ENCODE results near the gene INSIG2. TPM values are rescaled to one million over a fixed set of nuclear protein-coding genes. Genes with fewer than 3 reads are reported as not detected.

Gene INSIG2
- total RNA-seq, 4 donors from 2014 or later: 10.6 to 18.5 (median 15.5) TPM

DNA sequence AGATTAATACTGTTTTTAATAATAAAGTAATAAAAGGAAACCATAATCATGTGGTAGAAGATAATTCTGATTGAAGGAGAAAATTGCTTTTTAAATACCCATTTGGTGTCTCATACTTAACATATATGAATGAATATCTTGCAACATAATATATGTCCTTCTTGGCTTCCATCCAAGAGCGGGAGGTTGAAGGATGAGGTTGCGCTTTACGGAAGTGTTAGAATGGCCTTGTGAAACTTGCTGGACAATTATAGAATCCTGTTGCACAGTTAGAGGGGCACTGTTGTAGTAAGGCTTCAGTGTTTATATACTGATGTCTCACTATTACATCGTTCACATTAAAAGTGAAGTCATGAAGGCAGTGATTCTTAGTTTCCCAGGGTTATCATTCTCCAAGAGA, 9.4 kb downstream of the INSIG2 start:
- no peak for TF ChIP-seq POLR2A (IDR thresholded peaks at IDR 0.05)
- TF ChIP-seq POLR2AphosphoS5 (IDR thresholded peaks at IDR 0.05): no peak
- TF ChIP-seq EP300 (IDR thresholded peaks at IDR 0.05): no peak
- TF ChIP-seq, protein P1, sequence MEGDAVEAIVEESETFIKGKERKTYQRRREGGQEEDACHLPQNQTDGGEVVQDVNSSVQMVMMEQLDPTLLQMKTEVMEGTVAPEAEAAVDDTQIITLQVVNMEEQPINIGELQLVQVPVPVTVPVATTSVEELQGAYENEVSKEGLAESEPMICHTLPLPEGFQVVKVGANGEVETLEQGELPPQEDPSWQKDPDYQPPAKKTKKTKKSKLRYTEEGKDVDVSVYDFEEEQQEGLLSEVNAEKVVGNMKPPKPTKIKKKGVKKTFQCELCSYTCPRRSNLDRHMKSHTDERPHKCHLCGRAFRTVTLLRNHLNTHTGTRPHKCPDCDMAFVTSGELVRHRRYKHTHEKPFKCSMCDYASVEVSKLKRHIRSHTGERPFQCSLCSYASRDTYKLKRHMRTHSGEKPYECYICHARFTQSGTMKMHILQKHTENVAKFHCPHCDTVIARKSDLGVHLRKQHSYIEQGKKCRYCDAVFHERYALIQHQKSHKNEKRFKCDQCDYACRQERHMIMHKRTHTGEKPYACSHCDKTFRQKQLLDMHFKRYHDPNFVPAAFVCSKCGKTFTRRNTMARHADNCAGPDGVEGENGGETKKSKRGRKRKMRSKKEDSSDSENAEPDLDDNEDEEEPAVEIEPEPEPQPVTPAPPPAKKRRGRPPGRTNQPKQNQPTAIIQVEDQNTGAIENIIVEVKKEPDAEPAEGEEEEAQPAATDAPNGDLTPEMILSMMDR (IDR thresholded peaks at IDR 0.05): no peak
- H3K4me3 ChIP-seq: no peak overlapping the region
- ATAC-seq: no peak
- H3K27me3 ChIP-seq: no peaks in the 10 kb centered on the region
- H3K27ac ChIP-seq: no peak overlapping the region
- H3K9me3 ChIP-seq: no peaks in the 10 kb centered on the region
- peaks cover 0 to 34% of the 10 kb centered on the region in 2 donors for H3K36me3 ChIP-seq
- no peaks in the 10 kb centered on the region for H3K4me1 ChIP-seq
- 76 to 79% methylated on average over 4 of the region's 4 CpGs for WGBS, 2 donors (ENCODE audit: low coverage in 1 of 2)

DNA sequence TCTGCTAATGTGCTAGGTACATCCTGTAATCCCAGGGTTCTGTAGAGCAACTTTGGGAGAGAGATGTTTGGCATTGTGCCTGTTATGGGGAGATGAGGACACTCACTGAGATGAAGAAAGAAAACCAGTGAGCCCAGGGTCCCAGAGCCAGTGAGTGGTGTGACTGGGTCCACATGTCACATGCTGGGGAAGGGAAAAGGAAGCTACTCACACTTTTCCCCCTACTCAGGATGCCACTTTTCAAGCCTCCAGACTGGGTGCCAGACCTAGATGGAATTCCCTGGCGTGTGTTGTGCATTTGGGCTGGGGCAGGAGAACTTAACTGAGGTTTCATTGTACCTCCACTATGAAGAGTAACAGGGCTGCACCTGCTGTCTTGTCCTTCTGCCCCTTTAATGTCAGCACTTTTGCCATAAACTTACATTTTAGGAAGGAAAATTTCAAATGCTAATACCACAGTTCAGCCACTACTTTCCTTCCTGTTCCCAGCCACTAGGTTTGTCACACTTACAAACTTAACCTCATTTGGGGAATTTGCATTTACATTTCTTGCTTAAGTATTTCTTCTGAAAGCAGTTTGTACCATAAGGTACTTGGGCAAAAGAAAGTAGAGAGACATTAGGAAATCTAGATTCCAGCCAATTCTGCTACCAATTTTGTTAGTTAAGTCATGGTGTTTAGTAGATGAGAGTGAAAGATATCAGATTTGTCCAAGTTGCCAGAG, 10.2 kb downstream of the INSIG2 start:
- TF ChIP-seq POLR2AphosphoS5 (IDR thresholded peaks at IDR 0.05) (no peak), EP300 (IDR thresholded peaks at IDR 0.05) (no peak), POLR2A (IDR thresholded peaks at IDR 0.05) (no peak)
- TF ChIP-seq, protein P1 (IDR thresholded peaks at IDR 0.05): no peak
- whole genome bisulfite sequencing, 2 donors (ENCODE audit: low coverage in 1 of 2): 86% methylated on average over 1 of the region's 1 CpG; no CpG with 5 or more reads in 1 of the 2 donors
- Histone ChIP-seq H3K9me3 (no peaks in the 10 kb centered on the region), H3K36me3 (peaks cover 0 to 41% of the 10 kb centered on the region in 2 donors), H3K27ac (no peak overlapping the region), H3K27me3 (no peaks in the 10 kb centered on the region), H3K4me1 (no peaks in the 10 kb centered on the region), H3K4me3 (no peak overlapping the region)
- ATAC-seq: no peak

DNA sequence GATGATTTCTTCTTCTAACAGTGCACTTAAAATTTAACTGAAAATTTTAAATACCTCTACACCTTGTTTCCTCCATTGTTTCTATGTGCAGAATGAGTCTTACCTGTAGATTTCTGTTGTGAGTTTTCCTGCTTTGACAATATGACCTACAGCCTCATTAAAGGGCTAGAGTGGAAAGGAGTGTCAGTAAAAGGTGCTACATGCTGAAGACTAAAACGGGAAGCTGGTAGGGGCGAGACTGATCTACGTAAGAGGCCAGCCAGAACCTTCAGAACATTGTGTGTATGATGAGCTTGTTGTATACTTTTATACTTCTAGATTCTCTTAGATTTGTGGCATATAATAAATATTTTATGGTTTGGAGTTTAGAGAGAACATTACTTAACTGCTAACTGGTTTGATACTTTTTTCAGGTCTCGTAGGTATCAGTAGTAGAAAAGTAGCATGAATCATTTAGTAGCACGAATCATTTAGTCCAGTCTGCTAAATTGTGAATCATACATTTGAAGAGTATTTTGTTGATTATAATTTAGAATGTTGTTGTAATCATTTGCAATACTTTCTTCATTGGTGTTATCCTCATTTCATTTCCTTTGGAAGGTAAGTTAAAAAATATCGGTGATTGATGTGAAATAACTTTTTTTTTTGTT, 14.3 kb downstream of the INSIG2 start:
- ATAC-seq: no peak
- Histone ChIP-seq H3K4me1 (no peaks in the 10 kb centered on the region), H3K27ac (no peak overlapping the region), H3K36me3 (peaks cover 0 to 70% of the 10 kb centered on the region in 2 donors), H3K9me3 (no peaks in the 10 kb centered on the region), H3K27me3 (no peaks in the 10 kb centered on the region), H3K4me3 (no peak overlapping the region)
- TF ChIP-seq EP300 (IDR thresholded peaks at IDR 0.05) (no peak), POLR2AphosphoS5 (IDR thresholded peaks at IDR 0.05) (no peak), POLR2A (IDR thresholded peaks at IDR 0.05) (no peak)
- TF ChIP-seq, protein P1 (IDR thresholded peaks at IDR 0.05): no peak
- 61 to 80% methylated on average over 6 of the region's 6 CpGs for WGBS, 2 donors (ENCODE audit: low coverage in 1 of 2)

DNA sequence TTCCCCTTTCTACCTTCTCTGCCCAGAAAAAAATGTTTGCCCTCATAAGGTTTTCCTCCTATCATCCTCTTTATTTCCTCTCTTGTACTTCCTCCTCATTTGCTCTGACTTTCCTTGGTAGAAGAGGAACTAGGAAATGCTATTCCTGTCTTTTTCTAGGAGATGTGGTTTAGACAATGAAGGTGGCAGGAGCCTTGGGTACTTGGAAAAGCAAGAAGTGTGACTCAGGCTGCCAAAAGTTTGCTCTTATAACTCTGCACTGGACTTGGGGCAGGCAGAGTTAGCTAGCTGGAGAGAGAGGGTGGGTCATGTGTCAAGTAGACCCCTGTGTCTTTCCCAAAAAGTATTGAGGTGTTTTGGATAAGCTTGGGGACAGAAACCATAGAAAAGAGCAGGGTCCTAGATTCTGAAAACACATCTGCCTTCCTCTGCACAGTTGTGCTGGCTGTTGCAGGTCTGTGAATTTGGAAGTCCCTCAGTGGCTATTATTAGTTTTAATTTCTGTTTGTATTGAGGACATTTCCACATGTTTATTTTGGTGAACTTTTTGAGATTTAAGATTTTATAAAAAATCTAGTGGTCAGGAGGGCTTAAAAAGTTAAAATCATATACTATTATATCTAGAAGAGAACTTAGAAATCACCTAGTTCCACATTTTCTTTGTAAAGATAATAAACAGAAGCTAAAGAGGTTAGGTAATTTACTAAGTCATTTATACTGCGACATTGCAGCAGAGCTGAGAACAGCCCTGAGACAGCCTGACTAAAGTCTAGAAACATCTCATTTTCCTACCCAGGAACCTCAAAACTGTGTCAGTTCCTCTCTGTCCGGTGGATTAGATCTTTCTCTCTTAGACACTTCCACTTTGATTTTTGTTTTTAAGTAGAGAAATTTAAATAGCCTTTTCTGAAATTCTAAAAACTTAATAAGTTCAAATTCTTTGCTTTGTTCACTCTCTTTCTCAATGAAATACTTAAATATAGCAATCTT, 16.0 kb downstream of the INSIG2 start:
- peaks cover 0 to 79% of the 10 kb centered on the region in 2 donors for H3K36me3 ChIP-seq

More for the DNA sequence above, 16.0 kb downstream of the INSIG2 start:
- ATAC-seq: no peak
- Histone ChIP-seq H3K4me1 (no peaks in the 10 kb centered on the region), H3K9me3 (no peaks in the 10 kb centered on the region), H3K4me3 (no peak overlapping the region), H3K27me3 (no peaks in the 10 kb centered on the region), H3K27ac (no peak overlapping the region)
- 74 to 76% methylated on average over 2 of the region's 2 CpGs for WGBS, 2 donors (ENCODE audit: low coverage in 1 of 2)
- TF ChIP-seq POLR2AphosphoS5 (IDR thresholded peaks at IDR 0.05): no peak
- TF ChIP-seq, protein P1 (IDR thresholded peaks at IDR 0.05): no peak
- TF ChIP-seq POLR2A (IDR thresholded peaks at IDR 0.05): no peak
- no peak for TF ChIP-seq EP300 (IDR thresholded peaks at IDR 0.05)
